IMR-90 (cell line): ENCODE data around the gene CHN2. TPM values are rescaled to one million over a fixed set of nuclear protein-coding genes. Genes with fewer than 3 reads are reported as not detected.

Source experiments
- ATAC-seq: fragments of 200-7000 bp; cut with Tn5 transposase; 2 replicates; pipeline ENCODE4 v1.9.1; 2020; ENCODE audit warnings: low read depth, mild to moderate bottlenecking, moderate library complexity
- BruUV-seq: library from RNA; stranded (reverse); fragments of 400-500 nt; replicated peaks from 2 replicates; lab custom pipeline; 2021; lab: Mats Ljungman, UMichigan
- CTCF ChIA-PET: fragments of 300-600 bp; formaldehyde crosslinking; extraction: SDS; loops from one replicate; lab custom pipeline; 2021; ENCODE audit warnings: antibody characterized with exemption; lab: Yijun Ruan, JAX
- POLR2A ChIA-PET: fragments of 300-600 bp; sonication (Branson Sonifier 250); formaldehyde crosslinking; loops from one replicate; lab custom pipeline; 2022; ENCODE audit warnings: antibody characterized with exemption; ENCODE audit not compliant: unreplicated experiment; lab: Charles Lee
- DNase-seq: peaks from one replicate; pipeline ENCODE4 v3.0.0; 2013
- H2AFZ ChIP-seq: replicated peaks from 2 replicates; pipeline ENCODE3; 2013; ENCODE audit warnings: low read length, mild to moderate bottlenecking; ENCODE audit not compliant: poor library complexity
- H2AK5ac ChIP-seq: 2 replicates; pipeline ENCODE4 v1.6.1; 2013; ENCODE audit warnings: low read depth, low read length, inconsistent platforms
- H2AK9ac ChIP-seq: replicated peaks from 2 replicates; pipeline ENCODE3; 2013; ENCODE audit warnings: mild to moderate bottlenecking, low read depth, low read length, moderate library complexity; ENCODE audit not compliant: poor library complexity
- H2BK120ac ChIP-seq: 2 replicates; pipeline ENCODE4 v1.6.1; 2013; ENCODE audit warnings: low read depth, low read length, inconsistent platforms
- H2BK15ac ChIP-seq: 3 replicates; pipeline ENCODE4 v1.6.1; 2013; ENCODE audit warnings: low read depth, low read length, inconsistent platforms
- H2BK20ac ChIP-seq: 2 replicates; pipeline ENCODE4 v1.6.1; 2013; ENCODE audit warnings: low read depth, mild to moderate bottlenecking, inconsistent platforms, low read length, moderate library complexity
- H2BK5ac ChIP-seq: 2 replicates; pipeline ENCODE4 v1.6.1; 2013; ENCODE audit warnings: mild to moderate bottlenecking, low read depth, low read length, inconsistent platforms; ENCODE audit not compliant: poor library complexity, severe bottlenecking
- H3K14ac ChIP-seq: replicated peaks from 2 replicates; pipeline ENCODE4 v1.6.1; 2013; ENCODE audit warnings: low read depth, low read length, inconsistent platforms
- H3K18ac ChIP-seq: 2 replicates; pipeline ENCODE4 v1.6.1; 2013; ENCODE audit warnings: low read depth, low read length, control low read depth
- H3K23ac ChIP-seq: 2 replicates; pipeline ENCODE4 v1.6.1; 2013; ENCODE audit warnings: low read depth, low read length, inconsistent platforms
- H3K27ac ChIP-seq: 2 replicates; pipeline ENCODE4 v1.5.1; 2013; ENCODE audit warnings: mild to moderate bottlenecking, control low read depth, low read length; ENCODE audit not compliant: insufficient read depth
- H3K27me3 ChIP-seq: 2 replicates; pipeline ENCODE4 v1.6.1; 2013; ENCODE audit warnings: low read length; ENCODE audit not compliant: control insufficient read depth, insufficient read depth
- H3K36me3 ChIP-seq: 2 replicates; pipeline ENCODE4 v1.6.1; 2013; ENCODE audit warnings: low read length, mixed read lengths; ENCODE audit not compliant: control insufficient read depth, insufficient read depth
- H3K4ac ChIP-seq: 2 replicates; pipeline ENCODE4 v1.6.1; 2013; ENCODE audit warnings: low read depth, low read length, inconsistent platforms
- H3K4me1 ChIP-seq: 2 replicates; pipeline ENCODE4 v1.6.1; 2013; ENCODE audit warnings: low read length, mixed read lengths; ENCODE audit not compliant: control insufficient read depth, insufficient read depth
- H3K4me2 ChIP-seq: 2 replicates; pipeline ENCODE4 v1.6.1; 2013; ENCODE audit warnings: low read depth, mild to moderate bottlenecking, control low read depth, low read length, moderate library complexity
- H3K4me3 ChIP-seq: 2 replicates; pipeline ENCODE4 v1.5.1; 2013; ENCODE audit warnings: low read depth, mild to moderate bottlenecking, control low read depth, low read length, moderate library complexity; ENCODE audit not compliant: insufficient read depth
- H3K56ac ChIP-seq: 2 replicates; pipeline ENCODE4 v1.6.1; 2013; ENCODE audit warnings: low read length, inconsistent platforms; ENCODE audit not compliant: insufficient read depth; ENCODE audit errors: extremely low read depth
- H3K79me1 ChIP-seq, 2 experiments: 2 replicates each; pipeline ENCODE4 v1.6.1; 2013; ENCODE audit warnings: low read length in 2 of 2, inconsistent platforms in 1 of 2, low read depth in 1 of 2
- H3K9ac ChIP-seq: 2 replicates; pipeline ENCODE4 v1.6.1; 2013; ENCODE audit warnings: low read depth, low read length, control low read depth
- H3K9me1 ChIP-seq: 2 replicates; pipeline ENCODE4 v1.6.1; 2013; ENCODE audit warnings: low read length, inconsistent platforms; ENCODE audit not compliant: insufficient read depth
- H3K9me3 ChIP-seq: 2 replicates; pipeline ENCODE4 v1.6.1; 2013; ENCODE audit warnings: low read length; ENCODE audit not compliant: control insufficient read depth, insufficient read depth
- H4K20me1 ChIP-seq: 2 replicates; pipeline ENCODE4 v1.6.1; 2013; ENCODE audit warnings: low read length, inconsistent platforms; ENCODE audit not compliant: insufficient read depth
- H4K5ac ChIP-seq: 2 replicates; pipeline ENCODE4 v1.6.1; 2013; ENCODE audit warnings: mild to moderate bottlenecking, low read depth, low read length, control low read depth
- H4K8ac ChIP-seq, 2 experiments: 2 replicates each; pipeline ENCODE4 v1.6.1; 2013; ENCODE audit warnings: low read depth in 2 of 2, low read length in 2 of 2, control low read depth in 1 of 2, inconsistent platforms in 1 of 2
- H4K91ac ChIP-seq: 2 replicates; pipeline ENCODE4 v1.6.1; 2013; ENCODE audit warnings: low read depth, low read length, inconsistent platforms; ENCODE audit not compliant: insufficient read depth
- BHLHE40 ChIP-seq: fragments of 150-350 bp; IDR thresholded peaks from 2 replicates; pipeline ENCODE4 v1.6.1; 2016; ENCODE audit warnings: mild to moderate bottlenecking, low read depth, low read length
- RFX5 ChIP-seq: IDR thresholded peaks from 2 replicates; pipeline ENCODE4 v1.8.0; 2012; ENCODE audit warnings: low read depth, mild to moderate bottlenecking, low read length, moderate library complexity
- WGBS, 2 experiments: methylation state at CpG; one replicate each; pipeline versions ENCODE4 v1.1.5 to v1.1.7; 2013; ENCODE audit warnings: missing lambda C conversion rate in 2 of 2; ENCODE audit not compliant: insufficient read length in 1 of 2; ENCODE audit errors: extremely low coverage in 2 of 2; 5-methylcytosine and 5-hydroxymethylcytosine counted together
- dilution Hi-C: fragments of 300-500 bp; cut with HindIII; formaldehyde crosslinking; loops from one replicate; pipeline ENCODE4 v1.14.3; 2018; ENCODE audit warnings: low sequenced_read_pairs; ENCODE audit not compliant: unreplicated experiment
- in situ Hi-C: fragments of 300-500 bp; cut with MboI; formaldehyde crosslinking; loops from 3 replicates; pipeline ENCODE4 v1.14.3; 2019; ENCODE audit warnings: low sequenced_read_pairs, inconsistent platforms, mixed read lengths
- intact Hi-C: fragments of 100-400 bp; cut with micrococcal nuclease; formaldehyde crosslinking; loops from 2 replicates; pipeline ENCODE4 v1.10.0; 2022
- polyA plus RNA-seq, 3 experiments: library from polyadenylated mRNA; depleted of rRNA; stranded (reverse); fragments of >200 nt; gene quantifications; 2 replicates each; pipeline ENCODE4 v1.2.3, GENCODE V29; 2012; ENCODE audit warnings: low replicate concordance in 1 of 3
- total RNA-seq: library from RNA; depleted of rRNA; stranded (reverse); fragments of >200 nt; gene quantifications from 2 replicates; pipeline ENCODE4 v1.2.3, GENCODE V29; 2012
- TF ChIP-seq, protein P1 (sequence below): fragments of 150-350 bp; IDR thresholded peaks from 2 replicates; pipeline ENCODE4 v1.6.1; 2017; ENCODE audit warnings: mild to moderate bottlenecking, antibody characterized with exemption, low read length, low read depth

CHN2 gene
- total and polyA plus RNA-seq, 2 of the 4 experiments (the other 2 are of a cell fraction), result not detected

DNA sequence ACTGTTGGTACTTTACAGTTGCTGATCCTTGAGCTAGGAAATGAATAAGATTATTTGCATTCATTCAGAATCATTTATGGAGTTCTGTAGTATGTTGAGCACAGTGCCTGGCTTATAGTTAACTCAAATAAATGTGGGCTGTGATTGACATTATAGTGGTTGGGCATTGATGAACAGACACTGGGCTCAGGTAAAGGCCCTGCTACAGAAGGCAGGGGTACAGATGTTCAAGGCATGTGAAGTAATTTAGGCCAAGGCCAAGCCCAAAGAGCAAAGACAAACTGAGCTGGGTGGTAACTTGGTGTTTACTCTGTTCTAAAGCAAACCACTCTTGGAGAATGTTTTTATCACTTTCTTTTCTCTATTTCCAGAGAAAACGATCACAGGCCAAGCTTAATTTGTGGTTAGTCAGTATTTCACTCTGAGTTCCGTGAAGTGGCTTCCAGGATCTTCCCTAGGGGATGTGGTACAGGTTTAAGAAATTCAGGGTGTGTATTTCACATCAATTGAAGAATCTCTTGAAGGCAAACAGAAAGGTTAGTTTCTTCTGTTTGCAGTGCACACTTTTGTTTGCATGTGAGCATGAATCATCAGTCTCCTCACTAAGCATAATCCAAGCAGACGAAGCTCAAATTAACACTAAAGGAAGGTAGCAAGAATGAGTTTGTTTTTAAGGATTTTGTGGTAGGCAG, 255.1 kb downstream of the CHN2 start:
- Histone ChIP-seq H3K4me3 (no peak overlapping the region), H2AK9ac (no peak overlapping the region), H3K9me3 (no peaks in the 10 kb centered on the region), H3K23ac (no peak overlapping the region), H3K36me3 (no peaks in the 10 kb centered on the region), H3K27ac (no peak overlapping the region), H3K9me1 (no peaks in the 10 kb centered on the region), H4K20me1 (no peaks in the 10 kb centered on the region), H2BK15ac (no peak overlapping the region), H4K8ac (no peak overlapping the region), H3K4me1 (no peaks in the 10 kb centered on the region), H3K9ac (no peak overlapping the region), H3K4ac (no peak overlapping the region), H4K5ac (no peak overlapping the region), H3K4me2 (no peak overlapping the region), H3K27me3 (no peaks in the 10 kb centered on the region), H2AFZ (no peak overlapping the region), H2AK5ac (no peak overlapping the region), H2BK5ac (no peak overlapping the region), H3K56ac (no peak overlapping the region), H3K79me1 (no peaks in the 10 kb centered on the region), H4K91ac (no peak overlapping the region), H3K14ac (no peak overlapping the region), H3K18ac (no peak overlapping the region), H2BK20ac (no peak overlapping the region), H2BK120ac (no peak overlapping the region)
- no CpG with 5 or more reads among the region's 3 CpGs for WGBS, 2 experiments
- CTCF ChIA-PET, result interaction anchor here (0.8 kb wide), 1 partner anchor 12 kb away, joined by 4 read pairs; no protein-coding TSS in a partner anchor
- in situ Hi-C loops, result no loop called here
- ATAC-seq (no peak), DNase-seq (no peak)
- dilution Hi-C loops, result no loop called here
- POLR2A ChIA-PET, result no interaction called here
- BruUV-seq, result no TSS peak
- intact Hi-C loops, result no loop called here
- no peak for TF ChIP-seq RFX5
- no peak for TF ChIP-seq BHLHE40
- TF ChIP-seq, protein P1, sequence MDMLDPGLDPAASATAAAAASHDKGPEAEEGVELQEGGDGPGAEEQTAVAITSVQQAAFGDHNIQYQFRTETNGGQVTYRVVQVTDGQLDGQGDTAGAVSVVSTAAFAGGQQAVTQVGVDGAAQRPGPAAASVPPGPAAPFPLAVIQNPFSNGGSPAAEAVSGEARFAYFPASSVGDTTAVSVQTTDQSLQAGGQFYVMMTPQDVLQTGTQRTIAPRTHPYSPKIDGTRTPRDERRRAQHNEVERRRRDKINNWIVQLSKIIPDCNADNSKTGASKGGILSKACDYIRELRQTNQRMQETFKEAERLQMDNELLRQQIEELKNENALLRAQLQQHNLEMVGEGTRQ, result no peak
